Hepatocyte (in vitro differentiated cells): ENCODE results near the gene WTAP. TPM values are rescaled to one million over a fixed set of nuclear protein-coding genes. Genes with fewer than 3 reads are reported as not detected.

Source experiments
- DNase-seq: peaks from one replicate; pipeline ENCODE4 v3.0.0-alpha.2; 2016; ENCODE audit warnings: low spot score
- H2AFZ ChIP-seq: fragments of 200-600 bp; sonication (generic); 2 replicates; pipeline ENCODE4 v1.6.0; 2016; ENCODE audit warnings: antibody characterized with exemption, mild to moderate bottlenecking
- H3K27ac ChIP-seq: fragments of 200-600 bp; sonication (generic); 2 replicates; pipeline ENCODE4 v1.5.1; 2016; ENCODE audit warnings: mild to moderate bottlenecking
- H3K27me3 ChIP-seq: fragments of 200-600 bp; sonication (generic); 2 replicates; pipeline ENCODE4 v1.6.1; 2016
- H3K36me3 ChIP-seq: fragments of 200-600 bp; sonication (generic); replicated peaks from 2 replicates; pipeline ENCODE4 v1.5.1; 2016; ENCODE audit warnings: low read depth; ENCODE audit not compliant: insufficient read depth
- H3K4me1 ChIP-seq: fragments of 200-600 bp; sonication (generic); 2 replicates; pipeline ENCODE4 v1.5.1; 2016; ENCODE audit warnings: mild to moderate bottlenecking, moderate library complexity; ENCODE audit not compliant: insufficient read depth
- H3K4me2 ChIP-seq: fragments of 200-600 bp; sonication (generic); 2 replicates; pipeline ENCODE4 v1.6.0; 2016
- H3K4me3 ChIP-seq: fragments of 200-600 bp; sonication (generic); 2 replicates; pipeline ENCODE4 v1.5.1; 2016; ENCODE audit warnings: mild to moderate bottlenecking
- H3K79me2 ChIP-seq: fragments of 200-600 bp; sonication (generic); 2 replicates; pipeline ENCODE4 v1.6.0; 2017; ENCODE audit warnings: mild to moderate bottlenecking
- H3K9me2 ChIP-seq: fragments of 200-600 bp; sonication (generic); replicated peaks from 2 replicates; pipeline ENCODE4 v1.6.0; 2017; ENCODE audit warnings: mild to moderate bottlenecking; ENCODE audit not compliant: insufficient read depth
- H3K9me3 ChIP-seq: fragments of 200-600 bp; sonication (generic); 2 replicates; pipeline ENCODE4 v1.5.1; 2016; ENCODE audit warnings: low read depth, mild to moderate bottlenecking
- H4K20me1 ChIP-seq: fragments of 200-600 bp; sonication (generic); 2 replicates; pipeline ENCODE4 v1.6.0; 2016; ENCODE audit warnings: mild to moderate bottlenecking; ENCODE audit not compliant: insufficient read depth, poor library complexity, severe bottlenecking
- EZH2 ChIP-seq: fragments of 200-600 bp; sonication (generic); IDR thresholded peaks from 2 replicates; pipeline ENCODE4 v1.6.1; 2016; ENCODE audit warnings: antibody characterized with exemption, mild to moderate bottlenecking, borderline replicate concordance
- EZH2phosphoT487 ChIP-seq: fragments of 200-600 bp; sonication (generic); IDR thresholded peaks from one replicate; pipeline ENCODE4 v1.6.1; 2018; ENCODE audit warnings: antibody characterized with exemption, mild to moderate bottlenecking, low read depth, moderate library complexity; ENCODE audit not compliant: unreplicated experiment, severe bottlenecking
- WGBS: methylation state at CpG from one replicate; pipeline ENCODE4 v1.1.6; 2016; ENCODE audit warnings: low lambda C conversion rate; ENCODE audit errors: missing lambda C conversion rate; 5-methylcytosine and 5-hydroxymethylcytosine counted together
- polyA plus RNA-seq: library from polyadenylated mRNA; unstranded; fragments of >200 nt; fragmentation: Nextera tagmentation; extraction: Ambion mirVana; gene quantifications from 2 replicates; pipeline ENCODE4 v1.2.1, GENCODE V29; 2016
- total RNA-seq: library from RNA; depleted of rRNA; stranded (reverse); fragments of >200 nt; gene quantifications from 2 replicates; pipeline ENCODE4 v1.2.3, GENCODE V29; 2014
- TF ChIP-seq, protein P1 (sequence below): fragments of 200-600 bp; sonication (generic); IDR thresholded peaks from 2 replicates; pipeline ENCODE4 v1.5.1; 2016; ENCODE audit warnings: antibody characterized with exemption, mild to moderate bottlenecking; ENCODE audit not compliant: poor library complexity

The WTAP gene
- total and polyA plus RNA-seq, 2 experiments from 2014 or later = 84.6 to 101 TPM

- DNase-seq = no peak
- Histone ChIP-seq H3K4me3 (no peak overlapping the region), H3K9me3 (no peaks in the 10 kb centered on the region), H3K9me2 (no peaks in the 10 kb centered on the region), H3K27me3 (no peaks in the 10 kb centered on the region), H4K20me1 (no peaks in the 10 kb centered on the region), H3K36me3 (no peaks in the 10 kb centered on the region), H2AFZ (no peak overlapping the region), H3K27ac (no peak overlapping the region), H3K4me1 (no peaks in the 10 kb centered on the region), H3K79me2 (peaks cover 51% of the 10 kb centered on the region), H3K4me2 (no peak overlapping the region)
- TF ChIP-seq, protein P1, sequence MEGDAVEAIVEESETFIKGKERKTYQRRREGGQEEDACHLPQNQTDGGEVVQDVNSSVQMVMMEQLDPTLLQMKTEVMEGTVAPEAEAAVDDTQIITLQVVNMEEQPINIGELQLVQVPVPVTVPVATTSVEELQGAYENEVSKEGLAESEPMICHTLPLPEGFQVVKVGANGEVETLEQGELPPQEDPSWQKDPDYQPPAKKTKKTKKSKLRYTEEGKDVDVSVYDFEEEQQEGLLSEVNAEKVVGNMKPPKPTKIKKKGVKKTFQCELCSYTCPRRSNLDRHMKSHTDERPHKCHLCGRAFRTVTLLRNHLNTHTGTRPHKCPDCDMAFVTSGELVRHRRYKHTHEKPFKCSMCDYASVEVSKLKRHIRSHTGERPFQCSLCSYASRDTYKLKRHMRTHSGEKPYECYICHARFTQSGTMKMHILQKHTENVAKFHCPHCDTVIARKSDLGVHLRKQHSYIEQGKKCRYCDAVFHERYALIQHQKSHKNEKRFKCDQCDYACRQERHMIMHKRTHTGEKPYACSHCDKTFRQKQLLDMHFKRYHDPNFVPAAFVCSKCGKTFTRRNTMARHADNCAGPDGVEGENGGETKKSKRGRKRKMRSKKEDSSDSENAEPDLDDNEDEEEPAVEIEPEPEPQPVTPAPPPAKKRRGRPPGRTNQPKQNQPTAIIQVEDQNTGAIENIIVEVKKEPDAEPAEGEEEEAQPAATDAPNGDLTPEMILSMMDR = no peak
- TF ChIP-seq EZH2 (no peak), EZH2phosphoT487 (no peak)
- 92% methylated on average over 3 of the region's 3 CpGs for WGBS
Observed at GRCh38 chr6:159686703-159687102, 40.6 kb upstream of the WTAP start.

DNA sequence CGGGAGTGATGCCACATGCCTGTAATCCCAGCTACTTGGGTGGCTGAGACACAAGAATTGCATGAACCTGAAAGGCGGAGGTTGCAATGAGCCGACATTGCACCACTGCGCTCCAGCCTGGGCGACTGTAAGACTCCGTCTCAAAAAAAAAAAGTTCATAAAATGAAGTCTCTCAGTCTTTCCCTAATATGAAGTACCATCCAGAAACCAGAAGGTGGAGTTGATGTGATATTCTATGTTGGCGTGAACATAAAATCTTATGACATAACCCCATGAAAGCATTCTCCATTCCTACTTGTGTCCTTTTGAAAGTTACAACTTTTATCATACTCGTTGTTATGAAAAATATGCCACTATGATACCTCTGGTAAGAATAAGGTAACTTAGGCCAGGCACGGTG, 40.0 kb upstream of the WTAP start:
- DNase-seq = no peak
- Histone ChIP-seq H3K9me2 (no peaks in the 10 kb centered on the region), H3K4me1 (no peaks in the 10 kb centered on the region), H2AFZ (no peak overlapping the region), H3K79me2 (peaks cover 57% of the 10 kb centered on the region), H3K9me3 (no peaks in the 10 kb centered on the region), H3K36me3 (no peaks in the 10 kb centered on the region), H3K27me3 (no peaks in the 10 kb centered on the region), H3K4me2 (no peak overlapping the region), H3K27ac (no peak overlapping the region), H3K4me3 (no peak overlapping the region), H4K20me1 (no peaks in the 10 kb centered on the region)
- 95% methylated on average over 9 of the region's 9 CpGs for WGBS
- TF ChIP-seq, protein P1 = no peak
- TF ChIP-seq EZH2 (no peak), EZH2phosphoT487 (no peak)

DNA sequence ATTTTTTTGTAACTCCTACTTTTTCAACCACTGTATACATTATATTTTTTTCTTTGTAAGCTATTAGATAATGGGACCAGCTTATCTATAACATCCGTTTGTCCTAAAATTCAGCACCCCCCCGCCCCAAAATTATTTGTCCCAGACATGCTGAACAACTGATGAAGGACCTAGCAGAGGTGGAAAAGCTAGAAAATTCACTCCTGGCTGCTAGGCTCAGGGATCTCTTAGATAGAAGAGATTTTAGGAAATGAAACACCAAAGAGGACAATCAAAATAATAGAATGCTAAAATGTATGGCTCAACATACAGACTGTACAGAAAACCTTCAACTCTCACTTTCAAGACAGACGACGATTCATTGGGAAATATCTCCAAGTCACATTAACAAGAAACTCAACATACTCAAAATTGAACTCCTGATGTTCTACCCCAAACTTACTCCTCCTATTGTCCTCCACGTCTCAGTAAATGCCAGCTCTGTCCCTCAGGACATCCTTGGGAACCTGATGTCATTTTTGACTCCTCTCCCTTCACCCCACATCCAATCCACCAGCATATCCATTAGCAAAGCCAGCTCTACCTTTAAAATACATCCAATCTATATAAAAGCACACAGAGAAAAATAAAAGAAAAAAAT, 38.9 kb upstream of the WTAP start:
- Histone ChIP-seq H3K4me2 (no peak overlapping the region), H3K27me3 (no peaks in the 10 kb centered on the region), H3K9me2 (no peaks in the 10 kb centered on the region), H3K4me3 (no peak overlapping the region), H3K27ac (no peak overlapping the region), H3K36me3 (no peaks in the 10 kb centered on the region), H3K9me3 (no peaks in the 10 kb centered on the region), H3K79me2 (peaks cover 61% of the 10 kb centered on the region), H2AFZ (no peak overlapping the region), H3K4me1 (no peaks in the 10 kb centered on the region), H4K20me1 (no peaks in the 10 kb centered on the region)
- 93% methylated on average over 5 of the region's 5 CpGs for WGBS
- no peak for DNase-seq
- TF ChIP-seq, protein P1 = no peak
- no peak for TF ChIP-seq EZH2
- no peak for TF ChIP-seq EZH2phosphoT487
